LNCAP (cell line): ENCODE data around the gene EFEMP1.

Source experiments
- CTCF ChIP-seq: fragments of 450-650 bp; IDR thresholded peaks from 2 replicates; pipeline ENCODE4 v1.5.1; 2017; ENCODE audit warnings: mild to moderate bottlenecking

EFEMP1 gene

GRCh38 chr2:55838653-55839052, 84.9 kb downstream of the EFEMP1 start:
- TF ChIP-seq CTCF = no peak

- no peak for TF ChIP-seq CTCF
Measured at GRCh38 chr2:55837073-55837472, 86.5 kb downstream of the EFEMP1 start.

- TF ChIP-seq CTCF = no peak
Measured at GRCh38 chr2:55827855-55828254, 95.7 kb downstream of the EFEMP1 start.

GRCh38 chr2:55826246-55826645, 97.3 kb downstream of the EFEMP1 start:
- no peak for TF ChIP-seq CTCF

- TF ChIP-seq CTCF = no peak
Measured at GRCh38 chr2:55824551-55825096, 99.0 kb downstream of the EFEMP1 start.
